Effector CD4-positive, alpha-beta T cell (primary cell): ENCODE measurements around the gene MAP3K3.

Experiments used
- DNase-seq: peaks from one replicate; pipeline ENCODE4 v3.0.0-alpha.2; 2020

MAP3K3 gene

GRCh38 chr17:63694229-63694949 is 72.2 kb downstream of the MAP3K3 start:
- no peak for DNase-seq

- DNase-seq = no peak
Measured at GRCh38 chr17:63694950-63695773, 72.9 kb downstream of the MAP3K3 start.

GRCh38 chr17:63695889-63696288 is 73.7 kb downstream of the MAP3K3 start:
- no peak for DNase-seq

- DNase-seq = peak; percentile 18
Measured at GRCh38 chr17:63696381-63696961, 74.3 kb downstream of the MAP3K3 start.

DNA sequence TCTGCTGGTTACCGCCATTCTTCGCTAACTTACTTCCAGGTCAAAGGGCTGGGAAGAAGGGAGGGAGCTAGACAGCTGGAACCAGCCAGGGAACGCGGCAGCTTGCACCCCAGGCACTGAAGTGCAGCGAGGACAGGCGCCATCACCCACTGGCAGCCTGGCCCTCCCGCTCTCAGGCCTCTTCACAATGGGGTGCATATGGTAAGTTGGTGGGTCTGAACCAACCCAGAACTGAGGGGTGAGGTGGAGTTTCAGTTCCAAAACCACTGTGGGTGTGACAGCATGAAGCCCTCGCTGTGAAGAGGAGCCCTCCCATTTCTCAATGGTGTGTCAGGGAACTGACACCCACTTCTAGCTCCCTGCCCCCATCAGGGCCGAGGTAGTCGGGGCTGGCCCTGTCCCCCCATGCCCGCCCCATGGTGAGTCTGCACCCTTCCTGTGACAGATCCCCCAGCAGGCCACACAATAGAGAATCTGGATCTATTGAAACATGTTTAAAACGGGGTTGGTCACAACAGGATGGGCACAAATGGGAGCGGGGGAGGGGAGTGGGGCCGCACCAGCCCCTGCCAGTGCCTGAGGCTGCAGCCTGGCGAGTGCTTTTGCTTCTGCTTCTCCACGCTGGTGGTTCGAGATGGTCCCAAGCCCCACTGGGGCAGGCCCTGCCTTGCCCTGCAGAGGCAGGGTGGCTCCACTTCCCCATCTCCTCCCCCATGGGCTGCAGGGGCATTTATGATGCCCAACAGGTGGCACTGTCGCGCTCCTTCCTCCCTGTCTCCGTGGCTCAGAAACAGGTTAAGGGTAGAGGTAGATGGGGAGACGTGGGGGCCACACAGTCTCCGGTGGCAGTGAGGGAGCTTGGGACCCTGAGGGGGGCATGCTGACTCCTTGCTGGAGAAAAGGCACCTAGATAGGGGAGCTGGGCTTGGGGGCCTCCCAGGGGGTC is 75.4 kb downstream of the MAP3K3 start:
- DNase-seq = peak; percentile 82

GRCh38 chr17:63698381-63698885 is 76.2 kb downstream of the MAP3K3 start:
- peak; percentile 11 for DNase-seq

GRCh38 chr17:63698886-63699637 is 76.8 kb downstream of the MAP3K3 start:
- peak; percentile 86 for DNase-seq

- DNase-seq = peak; percentile 81
Measured at GRCh38 chr17:63699638-63700527, 77.7 kb downstream of the MAP3K3 start, which contains the start of gene LIMD2. LIMD2 (minus strand) TSS chr17:63700125; CDS start chr17:63699298, 827 bp downstream.

GRCh38 chr17:63700528-63701455 is 78.6 kb downstream of the MAP3K3 start:
- peak; percentile 46 for DNase-seq

- no peak for DNase-seq
Measured at GRCh38 chr17:63701456-63701820, 79.2 kb downstream of the MAP3K3 start.

DNA sequence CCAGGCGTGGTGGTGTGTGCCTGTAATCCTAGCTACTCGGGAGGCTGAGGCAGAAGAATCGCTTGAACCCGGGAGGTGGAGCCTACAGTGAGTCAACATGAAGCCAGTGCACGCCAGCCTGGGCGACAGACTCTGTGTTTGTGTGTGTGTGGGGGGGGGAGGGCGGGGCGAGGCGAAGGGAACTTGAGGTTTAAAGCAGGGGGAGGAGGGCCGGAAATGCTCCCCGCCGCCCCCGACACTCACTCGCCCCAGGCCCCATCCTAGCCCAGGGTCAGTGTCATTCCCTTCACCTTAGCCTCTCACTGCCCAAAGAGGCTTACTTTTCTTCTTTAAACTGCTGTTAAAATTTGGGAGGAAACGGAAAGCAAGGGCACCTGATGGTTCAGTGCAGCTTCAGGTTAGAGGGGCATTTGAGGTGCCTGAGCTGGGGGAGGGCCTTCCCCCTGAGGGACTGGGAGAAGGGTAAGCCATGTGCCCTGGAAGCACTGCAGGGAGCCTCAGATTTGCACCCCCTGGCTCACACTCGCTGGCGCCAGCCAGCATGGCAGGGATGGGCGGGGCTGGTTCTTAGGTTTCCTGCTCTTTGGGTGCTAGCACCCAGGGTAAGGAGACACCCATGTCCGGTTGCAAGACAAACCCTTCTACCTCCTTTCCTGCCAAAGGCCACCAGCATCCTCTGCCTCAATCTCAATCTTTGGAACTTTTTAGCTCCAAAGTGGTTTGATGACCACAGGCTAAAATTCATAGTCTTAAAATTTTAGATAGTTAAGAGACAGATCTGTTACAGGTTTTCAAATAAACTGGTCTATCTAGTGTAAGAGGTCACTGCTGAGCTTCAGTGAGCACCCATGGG is 79.9 kb downstream of the MAP3K3 start:
- peak; percentile 73 for DNase-seq

- no peak for DNase-seq
Measured at GRCh38 chr17:63702721-63703015, 80.5 kb downstream of the MAP3K3 start.

DNA sequence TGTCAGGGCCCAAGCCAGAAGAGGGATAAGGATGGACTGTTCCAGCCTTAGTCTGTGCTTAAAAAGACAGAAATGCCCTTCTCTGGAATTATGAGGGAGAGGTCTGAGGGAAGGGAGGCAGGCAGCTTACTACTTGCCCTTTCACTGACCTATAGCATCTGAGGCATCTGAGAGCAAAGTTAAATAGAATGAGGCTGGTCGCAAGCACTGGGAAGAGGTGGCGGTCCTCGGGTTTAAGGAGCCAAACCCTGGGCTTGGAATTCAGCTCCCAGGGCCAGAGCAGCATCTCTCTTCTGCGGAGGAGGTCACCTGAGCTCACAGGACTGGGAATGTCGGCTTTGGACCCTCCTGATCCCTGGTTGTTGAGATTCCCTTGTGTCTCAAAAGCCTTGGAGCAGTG is 80.8 kb downstream of the MAP3K3 start:
- DNase-seq = no peak

DNA sequence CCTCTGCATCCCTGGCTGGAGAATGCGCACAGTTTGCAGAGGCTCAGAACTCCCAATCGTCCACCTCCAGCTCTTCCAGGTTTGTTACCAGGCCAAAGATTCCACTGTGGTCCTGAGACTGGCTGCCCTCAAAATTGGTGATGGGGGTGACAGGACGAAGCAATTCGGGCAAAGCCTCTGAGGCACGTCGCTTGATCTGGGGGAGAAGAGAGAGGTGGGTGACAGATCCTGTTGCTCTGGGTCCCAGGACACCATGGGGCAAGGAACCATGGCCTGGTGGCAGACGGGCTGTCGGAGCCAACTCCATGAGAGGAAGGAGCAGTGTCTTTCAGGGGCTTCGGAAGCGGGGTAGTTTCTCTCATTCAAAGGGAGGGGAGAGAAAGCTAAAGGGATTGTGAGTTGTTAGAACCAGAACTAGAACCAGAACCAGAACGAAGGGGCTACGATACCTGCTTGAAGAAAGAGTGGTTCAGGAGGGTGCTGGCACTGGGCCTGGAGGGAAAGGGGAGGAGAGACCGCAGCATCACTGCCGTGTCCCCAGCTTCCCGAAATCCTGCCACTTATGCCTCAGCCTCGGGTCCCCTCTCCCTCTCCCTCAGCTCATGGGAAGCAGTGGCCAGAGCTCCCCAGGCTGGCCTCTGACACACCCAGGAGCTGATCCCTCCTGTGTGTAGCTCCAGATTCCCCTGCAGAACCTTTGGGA is 81.5 kb downstream of the MAP3K3 start:
- DNase-seq = no peak

DNA sequence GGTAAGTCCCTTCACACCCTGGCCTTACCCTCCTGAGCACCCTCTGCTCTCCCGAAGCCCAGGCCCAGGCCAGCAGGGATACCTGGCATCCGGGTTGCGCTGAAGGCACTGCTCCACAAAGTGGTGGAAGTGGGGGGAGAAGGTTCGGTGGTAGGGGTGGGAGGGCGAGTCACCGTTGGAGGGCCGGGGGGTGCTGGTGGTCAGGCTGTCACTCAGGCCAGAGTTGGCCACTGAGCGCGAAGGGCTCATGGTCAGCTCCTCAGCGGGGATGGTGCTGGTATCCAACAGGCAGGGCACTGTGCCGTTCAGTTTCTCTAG is 82.0 kb downstream of the MAP3K3 start:
- no peak for DNase-seq

GRCh38 chr17:63704836-63705235 is 82.6 kb downstream of the MAP3K3 start:
- DNase-seq = no peak

DNA sequence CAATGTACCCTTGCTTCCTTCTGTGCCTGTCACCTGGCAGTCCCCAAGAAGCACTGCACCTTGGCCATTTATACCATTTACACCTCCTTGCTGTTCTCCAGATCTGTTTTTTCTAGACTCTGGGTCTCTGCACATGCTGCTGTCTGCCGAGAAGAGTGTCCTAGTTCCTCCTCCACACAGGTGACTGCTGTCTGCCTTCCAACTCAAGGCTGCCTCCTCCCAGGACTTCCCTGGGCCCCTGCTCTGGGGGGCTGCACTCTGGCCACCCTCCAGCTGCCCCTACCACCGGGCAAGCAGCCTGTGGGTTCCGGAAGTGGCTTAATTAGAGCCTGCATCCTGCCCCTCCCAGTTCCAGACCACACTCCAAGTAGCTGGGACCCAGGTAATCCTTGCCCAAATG is 83.4 kb downstream of the MAP3K3 start:
- DNase-seq = no peak
